Erythroblast (primary cell): ENCODE results near the gene INPP4B.
"Not testable (repeated sequence)": the region's sequence is repeated elsewhere in the genome, so short reads cannot be mapped to it uniquely, and the experiment has no call there.

Experiments
- DNase-seq, 2 experiments: peaks; one replicate each; lab custom pipeline; 2025; lab: John Stamatoyannopoulos, UW
- GATA1 ChIP-seq: IDR thresholded peaks from 2 replicates; pipeline ENCODE4 v1.6.1; 2011; ENCODE audit warnings: low read depth, mild to moderate bottlenecking, control low read depth, low read length, moderate library complexity
- POLR2A ChIP-seq: IDR thresholded peaks from 2 replicates; pipeline ENCODE4 v1.6.1; 2011; ENCODE audit warnings: mild to moderate bottlenecking, low read length

The INPP4B gene

DNA sequence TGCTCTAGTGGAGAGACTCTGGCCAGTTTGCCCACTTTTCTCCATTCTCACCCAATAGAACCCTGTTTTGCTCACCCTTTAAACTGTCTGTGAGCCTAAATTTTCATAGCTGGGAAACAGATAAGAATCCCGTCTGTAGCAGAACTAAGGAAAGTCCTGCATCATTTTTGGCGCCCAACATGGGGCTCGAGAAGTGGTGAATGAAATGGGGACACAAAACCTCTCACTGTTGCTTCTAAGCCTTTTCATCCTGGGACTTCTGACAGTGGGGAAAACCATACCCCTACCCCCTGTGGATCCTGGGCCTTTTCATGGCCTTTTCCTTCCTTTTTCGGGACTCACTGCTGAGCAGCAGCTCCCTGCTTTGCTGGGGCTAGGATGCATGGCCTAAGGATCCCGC is 189.9 kb downstream of the INPP4B start:
- DNase-seq: peak; percentile 19 to 27
- TF ChIP-seq GATA1 (no peak), POLR2A (no peak)

DNA sequence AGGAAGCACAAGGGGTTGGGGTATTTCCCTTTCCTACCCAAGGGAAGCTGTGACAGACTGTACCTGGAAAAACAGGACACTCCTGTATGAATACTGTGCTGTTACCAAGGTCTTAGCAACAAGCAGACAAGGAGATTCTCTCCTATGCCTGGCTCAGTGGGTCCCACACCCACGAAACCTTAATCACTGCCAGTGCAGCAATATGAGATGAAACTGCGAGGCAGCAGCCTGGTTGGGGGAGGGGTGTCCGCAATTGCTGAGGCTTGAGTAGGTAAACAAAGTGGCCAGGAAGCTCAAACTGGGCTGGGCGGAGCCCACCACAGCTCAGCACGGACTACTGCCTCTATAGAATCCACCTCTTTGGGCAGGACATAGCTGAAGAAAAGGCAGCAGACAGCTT is 197.7 kb downstream of the INPP4B start:
- no peak for TF ChIP-seq GATA1
- no peak for TF ChIP-seq POLR2A
- no peak for DNase-seq

DNA sequence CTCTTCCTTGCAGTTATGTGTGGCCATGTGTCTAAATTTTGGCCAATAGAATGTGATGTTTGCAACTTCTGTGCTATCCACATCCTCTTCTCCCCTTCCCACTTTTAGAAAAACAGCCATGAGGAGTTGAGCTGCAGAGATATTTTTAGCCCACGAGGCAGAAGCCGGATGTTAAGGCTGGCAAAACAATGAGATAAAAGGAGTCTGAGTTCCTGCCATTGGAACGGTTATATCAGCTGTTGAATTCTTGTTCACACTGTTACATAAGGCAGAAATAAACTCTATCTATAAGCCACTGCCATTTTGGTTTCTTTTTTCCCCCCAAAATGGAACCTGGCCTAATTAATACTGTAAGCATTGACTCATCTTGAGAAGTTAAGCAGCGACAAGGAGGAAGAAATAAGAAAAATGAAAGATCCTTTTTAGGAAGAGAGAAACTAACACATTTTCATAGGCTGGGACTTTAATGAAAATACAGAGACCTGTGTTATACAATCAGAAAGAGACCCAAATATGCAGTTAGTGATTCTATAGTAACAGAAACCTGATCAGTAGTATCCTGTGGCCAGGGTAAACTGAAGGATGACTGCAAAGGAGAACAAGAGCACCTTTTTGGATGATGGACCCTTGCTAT is 200.5 kb downstream of the INPP4B start:
- TF ChIP-seq GATA1: no peak
- no peak for TF ChIP-seq POLR2A
- DNase-seq: no peak

DNA sequence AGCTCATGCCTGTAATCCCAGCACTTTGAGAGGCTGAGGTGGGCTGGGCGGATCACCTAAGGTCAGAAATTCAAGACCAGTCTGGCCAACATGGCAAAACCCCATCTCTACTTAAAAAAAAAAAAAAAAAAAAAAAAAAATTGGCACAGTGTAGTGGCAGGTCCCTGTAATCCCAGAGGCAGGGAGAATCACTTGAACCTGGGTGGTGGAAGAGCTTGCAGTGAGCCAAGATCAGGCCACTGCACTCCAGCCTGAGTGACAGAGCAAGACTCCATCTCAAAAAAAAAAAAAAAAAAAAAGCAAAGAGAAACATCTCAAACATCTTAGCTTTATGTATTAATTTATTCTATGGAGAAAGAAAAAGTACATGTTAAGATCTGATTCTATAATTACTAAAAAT is 201.5 kb downstream of the INPP4B start:
- not testable (repeated sequence) for DNase-seq

DNA sequence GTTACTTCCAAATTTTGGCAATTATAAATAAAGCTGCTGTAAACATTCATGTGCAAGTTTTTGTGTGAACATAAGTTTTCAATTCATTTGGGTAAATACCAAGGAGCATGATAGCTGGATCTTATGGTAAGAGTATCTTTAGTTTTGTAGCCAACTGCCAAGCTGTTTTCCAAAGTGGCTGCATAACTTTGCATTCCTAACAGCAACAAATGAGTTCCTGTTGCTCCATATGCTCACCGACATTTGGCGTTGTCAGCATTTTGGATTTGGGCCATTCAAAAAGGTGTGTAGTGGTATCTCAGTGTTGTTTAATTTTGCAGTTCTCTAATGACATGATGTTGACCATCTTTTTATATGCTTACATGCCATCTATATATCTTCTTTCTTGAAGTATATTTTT is 208.5 kb downstream of the INPP4B start:
- DNase-seq: no peak
- TF ChIP-seq POLR2A: no peak
- TF ChIP-seq GATA1: no peak

DNA sequence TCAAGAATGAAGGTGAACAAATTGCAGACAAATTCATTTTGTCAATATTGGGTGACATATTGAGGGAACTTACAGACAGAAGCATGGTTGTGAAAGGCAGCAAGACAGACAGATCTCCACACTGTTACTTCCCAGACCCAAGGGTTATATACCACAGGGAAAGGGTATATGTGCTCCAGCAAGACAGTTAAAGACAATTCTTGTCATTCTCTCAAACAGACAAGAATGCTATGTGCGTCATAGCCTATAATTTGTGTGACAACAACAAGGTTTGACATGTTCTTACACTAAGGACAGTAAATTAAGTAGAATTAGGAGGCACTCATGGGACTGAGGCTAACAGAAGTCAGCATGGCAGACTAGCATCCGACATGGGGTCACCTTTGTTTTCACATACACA is 214.3 kb downstream of the INPP4B start:
- DNase-seq: no peak
- TF ChIP-seq POLR2A (no peak), GATA1 (no peak)

DNA sequence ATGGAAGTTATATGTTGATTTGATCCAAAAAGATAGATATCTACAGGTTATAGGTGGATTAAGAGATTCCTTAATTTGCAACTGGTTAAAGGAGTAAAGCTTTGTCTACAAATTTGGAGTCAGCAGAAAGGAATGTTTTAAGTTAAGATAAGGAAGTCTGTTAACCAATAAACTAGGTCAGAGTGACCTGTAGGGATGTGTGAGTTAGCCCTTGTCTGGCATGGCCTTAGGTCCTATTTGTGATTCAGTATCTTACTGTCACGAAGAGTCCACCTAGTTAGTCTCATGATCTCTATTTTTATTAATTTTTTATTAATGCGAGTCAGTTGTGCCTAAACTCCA is 230.8 kb downstream of the INPP4B start:
- TF ChIP-seq POLR2A (no peak), GATA1 (no peak)

DNA sequence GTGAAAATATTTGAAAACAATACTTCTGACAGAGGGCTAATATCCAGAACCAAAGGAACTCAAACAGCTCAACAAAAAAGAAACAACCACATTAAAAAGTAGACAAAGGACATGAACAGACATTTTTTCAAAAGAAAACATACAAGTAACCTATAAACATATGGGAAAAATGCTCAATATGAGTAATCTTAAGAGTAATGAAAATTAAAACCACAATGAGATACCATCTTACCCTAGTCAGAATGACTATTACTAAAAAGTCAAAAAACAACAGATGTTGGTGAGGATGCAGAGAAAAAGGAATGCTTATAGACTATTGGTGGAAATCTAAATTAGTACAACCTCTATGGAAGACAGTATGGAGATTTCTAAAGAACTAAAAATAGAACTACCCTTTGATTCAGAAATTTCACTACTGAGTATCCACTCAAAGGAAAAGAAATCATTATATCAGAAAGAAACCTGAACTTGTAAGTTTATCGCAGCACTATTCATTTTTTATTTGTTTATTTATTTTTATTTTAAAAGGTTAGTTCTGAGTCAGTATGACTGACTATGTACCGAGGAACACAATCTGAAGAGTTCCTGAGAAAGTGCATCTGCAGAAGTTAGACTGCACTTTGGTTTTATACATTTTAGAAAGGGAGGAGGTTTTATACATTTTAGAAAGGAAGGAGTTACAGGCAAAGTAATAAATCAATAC is 231.3 kb downstream of the INPP4B start:
- TF ChIP-seq GATA1: no peak
- TF ChIP-seq POLR2A: no peak
- DNase-seq: no peak

More for the DNA sequence above, 230.8 kb downstream of the INPP4B start:
- no peak for DNase-seq

DNA sequence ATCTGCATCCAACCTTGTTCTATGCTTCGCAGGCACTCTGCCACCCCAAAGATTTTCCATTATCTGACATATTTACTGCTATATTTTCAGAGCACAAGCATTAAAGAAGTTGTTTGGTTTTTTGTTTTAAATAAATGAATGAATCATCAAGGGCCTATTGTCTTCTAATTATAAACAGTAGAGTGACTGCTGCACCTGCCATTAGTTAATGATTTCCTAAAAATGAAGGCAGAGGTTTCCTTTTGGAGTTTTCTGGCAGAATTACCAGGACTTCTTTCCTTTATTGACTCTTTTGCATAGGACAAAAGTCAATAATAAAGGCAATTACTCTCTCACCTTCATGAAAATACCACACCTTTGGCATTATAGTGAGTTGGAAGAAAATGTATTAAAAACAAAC is 238.1 kb downstream of the INPP4B start:
- no peak for DNase-seq
- TF ChIP-seq POLR2A (no peak), GATA1 (no peak)

DNA sequence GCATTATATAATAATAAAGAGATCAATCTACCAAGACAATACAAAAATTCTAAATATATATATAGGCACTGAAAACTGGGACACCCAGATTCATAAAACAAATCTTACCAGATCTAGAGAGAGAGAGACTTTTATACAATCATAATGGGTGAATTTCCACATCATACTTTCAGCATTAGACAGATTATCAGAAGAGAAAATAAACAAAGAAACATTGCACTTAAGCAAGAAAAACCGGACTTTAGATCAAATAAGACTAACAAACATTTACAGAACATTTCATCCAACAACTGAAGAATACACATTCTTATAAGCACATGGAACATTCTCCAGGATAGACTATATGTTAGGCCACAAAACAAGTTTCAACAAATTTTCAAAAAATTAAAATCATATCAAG is 245.1 kb downstream of the INPP4B start:
- no peak for DNase-seq
- TF ChIP-seq GATA1 (no peak), POLR2A (no peak)

DNA sequence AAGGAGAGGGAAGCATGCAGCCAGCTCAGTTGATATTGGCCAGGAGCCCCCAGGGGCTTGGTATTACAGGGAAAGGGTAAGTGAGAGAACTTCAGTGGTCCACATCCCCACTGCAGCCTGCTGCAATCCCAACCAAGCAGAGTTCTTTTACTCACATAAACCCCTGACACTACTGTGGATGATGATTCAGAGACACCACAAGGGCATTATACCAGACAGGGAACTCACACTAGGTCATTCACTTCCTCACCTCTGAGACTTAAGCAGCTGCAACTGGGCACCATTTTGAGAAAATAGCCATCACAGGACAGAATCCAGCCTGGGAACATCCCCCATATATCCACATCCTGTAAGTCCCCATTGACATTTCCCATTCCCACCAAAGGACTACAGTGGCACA is 248.0 kb downstream of the INPP4B start:
- DNase-seq: no peak
- TF ChIP-seq POLR2A (no peak), GATA1 (no peak)

DNA sequence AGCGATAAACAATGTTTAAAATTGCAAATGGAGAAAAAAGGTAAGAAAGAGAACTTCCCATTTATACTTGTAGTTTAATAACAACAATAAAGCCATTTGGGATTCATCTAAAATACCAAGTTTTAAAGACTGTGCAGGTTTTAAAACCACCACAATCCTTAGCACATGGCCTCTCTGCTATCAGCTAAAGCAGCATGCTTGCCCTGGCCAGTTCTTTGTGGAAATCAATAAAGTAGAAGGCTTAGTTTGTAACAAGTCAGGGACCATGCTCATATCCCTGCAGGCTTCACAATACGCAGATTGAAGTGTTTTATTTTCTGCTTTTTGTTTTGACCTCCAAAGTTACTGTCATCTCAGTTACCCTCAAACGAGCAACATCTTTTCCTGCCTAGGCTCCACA is 249.5 kb downstream of the INPP4B start:
- TF ChIP-seq POLR2A (no peak), GATA1 (no peak)
- no peak for DNase-seq

DNA sequence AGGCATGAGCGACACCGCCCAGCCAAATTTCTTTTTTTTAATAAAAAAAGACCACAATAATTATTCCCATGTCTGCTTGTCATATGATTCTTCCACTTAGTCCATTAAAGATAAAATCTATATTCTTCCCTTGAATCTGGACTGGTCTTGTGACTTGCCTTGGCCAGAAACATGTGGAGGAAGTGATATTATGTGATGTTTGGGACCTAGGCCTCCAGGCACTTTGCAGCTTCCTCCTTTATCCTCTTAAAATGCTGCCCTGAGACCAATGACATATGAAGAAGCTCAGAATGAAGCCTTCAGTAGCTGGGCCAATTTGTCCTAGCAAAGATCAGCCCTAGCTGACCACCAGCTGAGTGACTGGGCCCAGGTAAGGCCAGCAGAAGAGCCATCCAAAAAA is 250.0 kb downstream of the INPP4B start:
- DNase-seq: no peak
- TF ChIP-seq GATA1 (no peak), POLR2A (no peak)

DNA sequence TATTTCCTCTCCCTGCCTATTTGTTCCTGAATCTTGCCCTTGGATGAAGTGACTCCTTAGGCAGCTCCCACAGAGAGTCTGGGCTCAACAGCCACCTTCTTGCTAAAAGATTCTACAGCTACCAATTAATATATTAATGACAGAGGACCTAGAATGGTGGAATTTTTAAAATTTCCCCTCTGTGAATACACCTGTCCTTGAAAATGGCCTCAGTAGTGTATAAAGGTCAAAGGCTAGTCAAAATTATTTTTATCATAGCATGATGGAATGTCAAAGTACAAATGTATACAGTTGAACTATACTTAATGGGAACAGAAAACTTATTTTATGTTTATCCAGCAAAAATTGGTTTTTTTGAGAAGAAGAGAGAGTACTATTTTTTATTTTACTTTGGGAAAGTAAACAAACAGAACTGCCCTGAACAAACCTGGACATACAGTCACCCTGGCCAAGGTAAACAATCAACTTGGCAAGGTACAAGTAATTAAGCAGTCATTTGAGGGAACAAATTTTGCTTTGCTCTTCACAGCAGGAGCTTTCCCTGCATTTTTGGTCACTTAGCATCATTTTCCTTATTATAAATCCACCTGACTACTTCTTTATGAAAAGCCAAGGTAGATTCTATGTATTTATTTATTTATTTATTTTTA is 250.8 kb downstream of the INPP4B start:
- no peak for DNase-seq
- TF ChIP-seq POLR2A: no peak

DNA sequence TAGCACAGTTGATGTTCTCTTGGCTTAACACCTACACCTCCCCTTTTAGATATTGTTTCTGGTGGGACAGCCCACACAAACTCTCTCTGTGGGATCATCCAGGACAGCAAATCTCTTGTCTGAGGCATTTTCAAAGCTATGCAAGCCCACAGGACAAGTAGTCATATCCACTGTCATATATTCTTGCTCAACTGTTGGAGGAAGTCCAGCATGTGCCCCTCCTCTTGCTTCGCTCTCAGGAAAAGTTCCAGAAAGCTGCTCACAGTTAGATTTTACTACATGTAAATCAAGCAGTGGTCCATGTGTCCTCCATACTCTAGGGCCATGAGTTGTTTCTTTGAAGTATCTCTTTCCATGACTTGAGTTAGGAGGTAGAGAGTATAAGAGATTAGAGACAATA is 260.7 kb downstream of the INPP4B start:
- TF ChIP-seq POLR2A: no peak
- no peak for TF ChIP-seq GATA1
- no peak for DNase-seq
